Esophagus muscularis mucosa (tissue), 3 donors: ENCODE data around the gene SKI.

Experiments
- CTCF ChIP-seq, 3 experiments: fragments of 200-600 bp in 2 of 3; fragments of 450-650 bp in 1 of 3; sonication (generic) in 2 of 3; IDR thresholded peaks; one replicate each; pipeline ENCODE4 v1.5.1; 2017 to 2019; ENCODE audit warnings: antibody characterized with exemption in 3 of 3, mild to moderate bottlenecking in 2 of 3, moderate library complexity in 1 of 3
- POLR2A ChIP-seq: fragments of 450-650 bp; IDR thresholded peaks from one replicate; pipeline ENCODE4 v1.6.1; 2017; ENCODE audit warnings: antibody characterized with exemption, moderate library complexity, mild to moderate bottlenecking, low read depth

- TF ChIP-seq CTCF (IDR thresholded peaks at IDR 0.05), result no peak
- no peak for TF ChIP-seq POLR2A
These were observed 43.6 kb upstream of the SKI start for GRCh38 chr1:2184531-2184930.
